ENCODE results near the gene ASIC1.

Gene ASIC1

DNA sequence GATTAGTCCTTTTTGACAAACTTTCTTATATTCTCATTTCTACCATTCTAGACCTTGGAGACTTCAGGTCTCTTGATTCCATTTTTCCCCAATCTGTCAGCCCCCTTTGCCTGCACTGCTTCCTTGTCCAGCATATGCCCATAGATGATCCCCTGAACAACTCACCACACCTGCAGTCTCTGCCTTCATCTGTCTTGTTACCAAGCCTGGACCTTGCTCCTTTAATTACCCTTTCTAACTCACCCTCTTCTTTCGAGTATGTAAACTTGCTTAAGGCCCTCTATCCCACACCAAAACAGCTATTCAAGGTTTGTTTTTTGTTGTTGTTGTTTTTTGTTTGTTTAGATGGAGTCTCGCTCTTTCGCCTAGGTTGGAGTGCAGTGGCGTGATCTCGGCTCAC is 64.2 kb downstream of the ASIC1 start:
- H3K4me3 ChIP-seq (ENCODE audit: low read length) = no peak overlapping the region
- TF ChIP-seq, protein P1, sequence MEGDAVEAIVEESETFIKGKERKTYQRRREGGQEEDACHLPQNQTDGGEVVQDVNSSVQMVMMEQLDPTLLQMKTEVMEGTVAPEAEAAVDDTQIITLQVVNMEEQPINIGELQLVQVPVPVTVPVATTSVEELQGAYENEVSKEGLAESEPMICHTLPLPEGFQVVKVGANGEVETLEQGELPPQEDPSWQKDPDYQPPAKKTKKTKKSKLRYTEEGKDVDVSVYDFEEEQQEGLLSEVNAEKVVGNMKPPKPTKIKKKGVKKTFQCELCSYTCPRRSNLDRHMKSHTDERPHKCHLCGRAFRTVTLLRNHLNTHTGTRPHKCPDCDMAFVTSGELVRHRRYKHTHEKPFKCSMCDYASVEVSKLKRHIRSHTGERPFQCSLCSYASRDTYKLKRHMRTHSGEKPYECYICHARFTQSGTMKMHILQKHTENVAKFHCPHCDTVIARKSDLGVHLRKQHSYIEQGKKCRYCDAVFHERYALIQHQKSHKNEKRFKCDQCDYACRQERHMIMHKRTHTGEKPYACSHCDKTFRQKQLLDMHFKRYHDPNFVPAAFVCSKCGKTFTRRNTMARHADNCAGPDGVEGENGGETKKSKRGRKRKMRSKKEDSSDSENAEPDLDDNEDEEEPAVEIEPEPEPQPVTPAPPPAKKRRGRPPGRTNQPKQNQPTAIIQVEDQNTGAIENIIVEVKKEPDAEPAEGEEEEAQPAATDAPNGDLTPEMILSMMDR (conservative IDR thresholded peaks at IDR 0.05; ENCODE audit: low read length) = no peak
- no peak for DNase-seq (ENCODE audit: low read depth)

- no peak overlapping the region for H3K4me3 ChIP-seq (ENCODE audit: low read length)
- no peak for DNase-seq (ENCODE audit: low read depth)
- TF ChIP-seq, protein P1 (conservative IDR thresholded peaks at IDR 0.05; ENCODE audit: low read length) = no peak
These were observed 65.8 kb downstream of the ASIC1 start for GRCh38 chr12:50123203-50123602.

DNA sequence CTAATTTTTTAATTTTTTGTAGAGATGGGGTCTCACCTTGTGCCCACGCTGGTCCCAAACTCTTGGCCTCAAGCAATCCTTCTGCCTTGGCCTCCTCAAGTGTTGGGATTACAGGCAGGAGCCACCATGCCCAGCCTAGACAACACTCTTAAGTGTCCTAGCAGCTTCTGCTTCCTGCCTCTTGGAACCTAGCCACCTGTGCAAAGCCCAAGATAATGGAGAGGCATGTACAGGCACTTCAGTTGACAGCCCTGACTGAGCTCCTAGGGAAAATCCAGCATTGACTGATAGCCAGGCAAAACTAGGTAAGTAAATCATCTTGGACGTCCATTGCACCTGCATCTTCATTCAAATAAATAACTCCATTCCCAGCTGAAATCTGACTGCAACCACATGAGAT is 70.2 kb downstream of the ASIC1 start:
- DNase-seq (ENCODE audit: low read depth) = no peak
- no peak overlapping the region for H3K4me3 ChIP-seq (ENCODE audit: low read length)
- TF ChIP-seq, protein P1 (conservative IDR thresholded peaks at IDR 0.05; ENCODE audit: low read length) = no peak

DNA sequence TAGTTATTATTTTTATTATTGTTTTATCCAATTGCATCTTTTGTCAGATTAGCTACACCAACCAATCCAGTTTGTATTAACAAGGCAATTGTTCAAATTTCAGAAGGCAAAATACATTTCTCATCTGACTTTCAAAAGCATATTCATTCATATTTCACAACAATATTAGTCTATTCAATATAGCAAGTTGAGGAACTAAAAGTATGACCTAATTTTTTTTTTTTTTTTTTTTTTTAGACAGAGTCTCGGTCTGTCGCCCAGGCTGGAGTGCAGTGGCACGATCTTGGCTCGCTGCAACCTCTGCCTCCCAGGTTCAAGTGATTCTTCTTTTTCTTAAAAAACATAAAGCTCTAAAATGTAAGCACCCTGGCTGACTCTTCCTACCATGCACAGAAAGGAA is 71.9 kb downstream of the ASIC1 start:
- DNase-seq (ENCODE audit: low read depth) = no peak
- TF ChIP-seq, protein P1 (conservative IDR thresholded peaks at IDR 0.05; ENCODE audit: low read length) = no peak
- H3K4me3 ChIP-seq (ENCODE audit: low read length) = no peak overlapping the region

DNA sequence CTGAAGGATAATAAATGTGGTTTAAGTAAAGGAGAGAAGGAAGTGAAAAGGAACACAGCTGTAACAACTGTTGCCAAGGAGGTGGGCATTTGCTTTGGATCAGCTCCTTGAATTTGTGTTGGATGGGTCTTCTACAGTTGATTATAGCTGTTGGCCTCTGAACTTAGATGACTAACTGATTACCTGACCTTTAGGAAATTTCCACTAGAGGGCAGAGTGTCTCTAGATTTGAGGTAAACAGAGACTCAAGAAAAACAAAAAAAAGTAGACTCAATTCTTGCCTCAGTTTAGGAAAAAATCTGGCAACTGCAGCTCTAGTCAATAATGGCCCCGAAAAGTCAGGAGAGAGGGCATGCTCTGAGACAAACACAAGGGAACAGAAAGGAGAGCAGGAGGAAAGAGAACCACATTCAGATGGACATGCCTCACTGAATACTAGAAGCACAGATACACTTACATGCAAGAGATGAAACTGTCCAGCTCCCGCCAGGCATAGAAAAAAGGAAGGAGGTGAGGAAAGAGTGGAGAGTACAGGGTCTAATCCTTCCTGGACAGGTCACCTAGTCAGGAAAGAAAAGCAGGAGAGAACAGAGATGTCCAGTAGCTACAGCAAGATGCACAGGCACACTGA is 75.2 kb downstream of the ASIC1 start:
- peak; percentile 69 for DNase-seq (ENCODE audit: low read depth)
- no peak overlapping the region for H3K4me3 ChIP-seq (ENCODE audit: low read length)
- TF ChIP-seq, protein P1 (conservative IDR thresholded peaks at IDR 0.05; ENCODE audit: low read length) = peak; percentile 76
